HL-60 (cell line): ENCODE results near the gene EPHX1.

Source experiments
- GABPA ChIP-seq: IDR thresholded peaks from 2 replicates; pipeline ENCODE4 v1.6.1; 2012; ENCODE audit warnings: low read depth
- TF ChIP-seq, protein P1 (sequence below): IDR thresholded peaks from one replicate; pipeline ENCODE4 v1.5.1; 2011; ENCODE audit warnings: low read length, control low read depth, inconsistent platforms; ENCODE audit not compliant: insufficient read depth
- TF ChIP-seq, protein P2 (sequence below): IDR thresholded peaks from 2 replicates; pipeline ENCODE4 v1.6.1; 2012; ENCODE audit warnings: low read depth; ENCODE audit not compliant: insufficient replicate concordance

DNA sequence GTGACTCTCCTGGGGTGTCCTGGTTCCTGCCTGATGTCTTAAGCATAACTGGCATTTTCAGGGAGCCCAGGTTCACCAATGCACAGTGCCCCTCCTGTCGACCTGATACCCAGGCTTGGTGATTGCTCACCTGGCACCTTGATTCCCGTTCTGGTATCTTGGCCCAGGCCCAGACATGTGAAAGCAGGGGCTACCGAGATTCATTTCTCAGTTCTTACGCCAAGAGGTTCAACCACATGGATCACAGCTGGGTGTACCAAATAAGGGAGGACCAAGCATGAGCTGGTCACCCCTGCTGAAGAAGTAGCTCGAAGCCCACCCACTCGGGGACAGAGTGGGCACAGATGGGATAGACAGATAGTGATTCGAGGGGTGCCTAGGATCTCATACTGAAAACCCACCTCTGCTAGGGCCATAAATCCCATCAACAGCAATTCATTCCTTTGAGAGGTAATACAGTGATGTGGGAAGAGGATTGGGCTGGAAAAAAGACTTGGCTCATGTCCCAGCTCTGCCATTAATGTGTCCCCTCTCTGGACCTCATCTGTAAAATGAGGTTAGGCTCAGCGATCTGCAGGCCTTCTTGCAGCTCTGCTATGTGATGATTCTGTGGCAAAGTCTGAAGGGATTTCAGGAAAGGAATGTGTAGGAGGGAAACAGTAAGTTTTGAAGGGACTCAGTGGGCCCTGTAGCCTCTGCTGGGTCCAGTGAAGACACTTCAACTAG, 2.7 kb downstream of the EPHX1 start:
- no peak for TF ChIP-seq GABPA
- TF ChIP-seq, protein P1, sequence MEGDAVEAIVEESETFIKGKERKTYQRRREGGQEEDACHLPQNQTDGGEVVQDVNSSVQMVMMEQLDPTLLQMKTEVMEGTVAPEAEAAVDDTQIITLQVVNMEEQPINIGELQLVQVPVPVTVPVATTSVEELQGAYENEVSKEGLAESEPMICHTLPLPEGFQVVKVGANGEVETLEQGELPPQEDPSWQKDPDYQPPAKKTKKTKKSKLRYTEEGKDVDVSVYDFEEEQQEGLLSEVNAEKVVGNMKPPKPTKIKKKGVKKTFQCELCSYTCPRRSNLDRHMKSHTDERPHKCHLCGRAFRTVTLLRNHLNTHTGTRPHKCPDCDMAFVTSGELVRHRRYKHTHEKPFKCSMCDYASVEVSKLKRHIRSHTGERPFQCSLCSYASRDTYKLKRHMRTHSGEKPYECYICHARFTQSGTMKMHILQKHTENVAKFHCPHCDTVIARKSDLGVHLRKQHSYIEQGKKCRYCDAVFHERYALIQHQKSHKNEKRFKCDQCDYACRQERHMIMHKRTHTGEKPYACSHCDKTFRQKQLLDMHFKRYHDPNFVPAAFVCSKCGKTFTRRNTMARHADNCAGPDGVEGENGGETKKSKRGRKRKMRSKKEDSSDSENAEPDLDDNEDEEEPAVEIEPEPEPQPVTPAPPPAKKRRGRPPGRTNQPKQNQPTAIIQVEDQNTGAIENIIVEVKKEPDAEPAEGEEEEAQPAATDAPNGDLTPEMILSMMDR = no peak
- TF ChIP-seq, protein P2, sequence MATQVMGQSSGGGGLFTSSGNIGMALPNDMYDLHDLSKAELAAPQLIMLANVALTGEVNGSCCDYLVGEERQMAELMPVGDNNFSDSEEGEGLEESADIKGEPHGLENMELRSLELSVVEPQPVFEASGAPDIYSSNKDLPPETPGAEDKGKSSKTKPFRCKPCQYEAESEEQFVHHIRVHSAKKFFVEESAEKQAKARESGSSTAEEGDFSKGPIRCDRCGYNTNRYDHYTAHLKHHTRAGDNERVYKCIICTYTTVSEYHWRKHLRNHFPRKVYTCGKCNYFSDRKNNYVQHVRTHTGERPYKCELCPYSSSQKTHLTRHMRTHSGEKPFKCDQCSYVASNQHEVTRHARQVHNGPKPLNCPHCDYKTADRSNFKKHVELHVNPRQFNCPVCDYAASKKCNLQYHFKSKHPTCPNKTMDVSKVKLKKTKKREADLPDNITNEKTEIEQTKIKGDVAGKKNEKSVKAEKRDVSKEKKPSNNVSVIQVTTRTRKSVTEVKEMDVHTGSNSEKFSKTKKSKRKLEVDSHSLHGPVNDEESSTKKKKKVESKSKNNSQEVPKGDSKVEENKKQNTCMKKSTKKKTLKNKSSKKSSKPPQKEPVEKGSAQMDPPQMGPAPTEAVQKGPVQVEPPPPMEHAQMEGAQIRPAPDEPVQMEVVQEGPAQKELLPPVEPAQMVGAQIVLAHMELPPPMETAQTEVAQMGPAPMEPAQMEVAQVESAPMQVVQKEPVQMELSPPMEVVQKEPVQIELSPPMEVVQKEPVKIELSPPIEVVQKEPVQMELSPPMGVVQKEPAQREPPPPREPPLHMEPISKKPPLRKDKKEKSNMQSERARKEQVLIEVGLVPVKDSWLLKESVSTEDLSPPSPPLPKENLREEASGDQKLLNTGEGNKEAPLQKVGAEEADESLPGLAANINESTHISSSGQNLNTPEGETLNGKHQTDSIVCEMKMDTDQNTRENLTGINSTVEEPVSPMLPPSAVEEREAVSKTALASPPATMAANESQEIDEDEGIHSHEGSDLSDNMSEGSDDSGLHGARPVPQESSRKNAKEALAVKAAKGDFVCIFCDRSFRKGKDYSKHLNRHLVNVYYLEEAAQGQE = no peak
